Memory B cell (primary cell): Measurements from ENCODE around the gene MAD2L2.

Source experiments
- ATAC-seq: fragments of 150-1000 bp; cut with Tn5 transposase; 2 replicates; pipeline ENCODE4 v1.10.0; 2021; ENCODE audit warnings: low read depth, mild to moderate bottlenecking, moderate library complexity
- DNase-seq, 2 donors: peaks; one replicate each; pipeline ENCODE4 v3.0.0; 2022; ENCODE audit warnings: low spot score in 2 of 2
- H3K27ac Mint-ChIP-seq: one replicate; pipeline ENCODE4 v1.8.0; 2022; ENCODE audit warnings: mild to moderate bottlenecking, moderate library complexity, mixed read lengths
- H3K27me3 Mint-ChIP-seq: one replicate; pipeline ENCODE4 v1.8.0; 2022; ENCODE audit warnings: mixed read lengths
- H3K36me3 Mint-ChIP-seq: one replicate; pipeline ENCODE4 v1.8.0; 2022; ENCODE audit warnings: mild to moderate bottlenecking, mixed read lengths
- H3K4me1 Mint-ChIP-seq: one replicate; pipeline ENCODE4 v1.8.0; 2022; ENCODE audit warnings: mixed read lengths
- H3K4me3 Mint-ChIP-seq: one replicate; pipeline ENCODE4 v1.8.0; 2022; ENCODE audit warnings: mild to moderate bottlenecking, moderate library complexity, mixed read lengths
- H3K9me3 Mint-ChIP-seq: one replicate; pipeline ENCODE4 v1.8.0; 2022; ENCODE audit warnings: mixed read lengths

Gene MAD2L2

GRCh38 chr1:11713095-11713494 lies 32.1 kb upstream of the MAD2L2 start:
- no peak for DNase-seq
- Mint-ChIP-seq H3K4me3 (no peak overlapping the region), H3K27ac (no peak overlapping the region), H3K27me3 (peaks cover 9% of the 10 kb centered on the region), H3K9me3 (no peaks in the 10 kb centered on the region), H3K4me1 (peaks cover 3% of the 10 kb centered on the region), H3K36me3 (no peaks in the 10 kb centered on the region)
- no peak for ATAC-seq

GRCh38 chr1:11712285-11712684 lies 31.3 kb upstream of the MAD2L2 start:
- Mint-ChIP-seq H3K36me3 (no peaks in the 10 kb centered on the region), H3K4me1 (peaks cover 5% of the 10 kb centered on the region), H3K4me3 (no peak overlapping the region), H3K9me3 (no peaks in the 10 kb centered on the region), H3K27me3 (peaks cover 12% of the 10 kb centered on the region), H3K27ac (no peak overlapping the region)
- ATAC-seq (no peak), DNase-seq (no peak)

DNA sequence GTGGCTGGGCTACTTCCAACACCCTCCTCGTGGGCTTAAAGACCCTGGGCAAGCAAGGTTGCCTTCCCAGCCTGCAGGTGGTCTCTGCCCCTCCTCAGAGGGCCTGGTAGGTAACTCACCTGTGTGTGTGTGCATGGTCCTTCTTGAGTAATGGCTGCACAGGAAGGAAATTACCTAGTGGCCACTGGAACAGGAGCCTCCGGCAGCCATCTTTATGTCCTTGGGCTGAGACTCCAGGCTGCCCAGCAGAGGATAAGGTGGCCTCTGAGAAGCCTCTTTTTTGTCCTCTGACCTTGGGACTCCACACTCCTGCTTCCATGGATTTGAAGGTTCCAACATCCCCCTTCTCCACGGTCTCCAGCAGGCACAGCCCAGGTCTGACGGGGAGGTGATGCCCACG lies 30.5 kb upstream of the MAD2L2 start:
- H3K36me3 Mint-ChIP-seq, result no peaks in the 10 kb centered on the region
- H3K27ac Mint-ChIP-seq, result no peak overlapping the region
- no peaks in the 10 kb centered on the region for H3K9me3 Mint-ChIP-seq
- no peak for DNase-seq
- ATAC-seq, result no peak
- no peak overlapping the region for H3K4me3 Mint-ChIP-seq
- peaks cover 5% of the 10 kb centered on the region for H3K4me1 Mint-ChIP-seq
- H3K27me3 Mint-ChIP-seq, result peaks cover 12% of the 10 kb centered on the region

GRCh38 chr1:11708554-11709350 lies 27.8 kb upstream of the MAD2L2 start:
- H3K4me1 Mint-ChIP-seq, result peaks cover 5% of the 10 kb centered on the region
- H3K36me3 Mint-ChIP-seq, result no peaks in the 10 kb centered on the region
- ATAC-seq (no peak), DNase-seq (no peak)
- H3K27ac Mint-ChIP-seq, result no peak overlapping the region
- H3K27me3 Mint-ChIP-seq, result peaks cover 20% of the 10 kb centered on the region
- H3K4me3 Mint-ChIP-seq, result no peak overlapping the region
- H3K9me3 Mint-ChIP-seq, result no peaks in the 10 kb centered on the region

DNA sequence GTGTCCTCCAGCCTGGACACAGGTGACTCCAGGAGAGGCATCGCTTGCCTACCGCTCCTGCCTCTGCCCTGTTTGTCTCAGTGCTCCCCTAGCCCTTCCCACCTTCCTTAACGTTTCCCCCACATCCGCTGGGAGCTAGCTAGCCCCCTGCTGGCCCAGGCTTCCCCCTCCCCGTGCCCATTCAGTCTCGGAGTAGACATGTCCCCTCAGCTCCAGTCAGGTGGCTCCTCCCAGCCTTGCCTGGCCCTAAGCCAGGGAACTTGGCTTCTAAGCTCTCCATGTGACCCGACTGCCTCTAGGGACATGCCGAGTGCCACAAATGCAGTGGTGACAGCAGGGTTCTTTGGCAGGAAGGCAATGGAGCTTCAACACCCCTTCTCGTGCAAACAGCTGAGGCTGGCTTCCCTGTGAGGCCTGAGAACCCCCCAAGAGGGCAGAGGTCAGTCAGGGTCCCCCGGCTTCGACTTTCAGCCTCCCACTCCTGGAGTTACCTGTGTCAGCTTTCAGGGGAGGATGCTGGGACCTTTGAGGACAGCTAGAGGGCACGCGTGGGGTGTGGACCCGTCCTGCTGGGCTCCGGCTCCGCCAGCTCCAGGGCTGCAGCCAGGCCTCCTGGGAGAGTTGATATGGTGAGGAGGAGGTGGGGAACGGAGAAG lies 26.8 kb upstream of the MAD2L2 start:
- no peak overlapping the region for H3K27ac Mint-ChIP-seq
- no peaks in the 10 kb centered on the region for H3K36me3 Mint-ChIP-seq
- no peaks in the 10 kb centered on the region for H3K9me3 Mint-ChIP-seq
- H3K4me3 Mint-ChIP-seq, result no peak overlapping the region
- H3K4me1 Mint-ChIP-seq, result peaks cover 5% of the 10 kb centered on the region
- H3K27me3 Mint-ChIP-seq, result peaks cover 24% of the 10 kb centered on the region
- DNase-seq, result no peak
- no peak for ATAC-seq

DNA sequence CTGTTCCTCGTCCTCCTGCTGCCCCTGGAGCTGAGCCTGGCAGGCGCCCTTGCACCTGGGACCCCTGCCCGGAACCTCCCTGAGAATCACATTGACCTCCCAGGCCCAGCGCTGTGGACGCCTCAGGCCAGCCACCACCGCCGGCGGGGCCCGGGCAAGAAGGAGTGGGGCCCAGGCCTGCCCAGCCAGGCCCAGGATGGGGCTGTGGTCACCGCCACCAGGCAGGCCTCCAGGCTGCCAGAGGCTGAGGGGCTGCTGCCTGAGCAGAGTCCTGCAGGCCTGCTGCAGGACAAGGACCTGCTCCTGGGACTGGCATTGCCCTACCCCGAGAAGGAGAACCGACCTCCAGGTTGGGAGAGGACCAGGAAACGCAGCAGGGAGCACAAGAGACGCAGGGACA lies 25.3 kb upstream of the MAD2L2 start:
- Mint-ChIP-seq H3K4me3 (no peak overlapping the region), H3K27ac (no peak overlapping the region), H3K9me3 (no peaks in the 10 kb centered on the region), H3K4me1 (peaks cover 5% of the 10 kb centered on the region), H3K27me3 (peaks cover 21% of the 10 kb centered on the region), H3K36me3 (no peaks in the 10 kb centered on the region)
- ATAC-seq (no peak), DNase-seq (no peak)

DNA sequence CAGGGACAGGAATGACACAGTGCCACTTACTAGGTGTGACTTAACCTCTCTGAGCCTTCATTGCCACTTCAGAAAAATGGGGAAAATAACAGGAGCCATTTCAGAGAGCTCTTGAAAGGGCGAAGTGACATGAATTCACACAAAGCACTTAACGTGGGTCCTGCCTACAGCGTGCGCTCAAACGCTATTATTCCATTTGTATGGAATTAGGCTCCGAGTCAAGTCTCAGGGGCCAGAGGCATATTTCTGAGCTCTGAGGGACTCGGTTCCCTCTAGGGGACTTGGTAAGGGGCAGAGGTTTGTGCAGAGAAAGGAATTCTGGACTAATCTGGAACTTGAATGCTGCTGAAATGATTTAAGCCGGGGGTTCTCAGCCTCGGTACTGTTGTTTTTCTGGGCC lies 24.6 kb upstream of the MAD2L2 start:
- Mint-ChIP-seq H3K27ac (no peak overlapping the region), H3K9me3 (no peaks in the 10 kb centered on the region), H3K27me3 (peaks cover 21% of the 10 kb centered on the region), H3K36me3 (no peaks in the 10 kb centered on the region), H3K4me3 (no peak overlapping the region), H3K4me1 (peaks cover 5% of the 10 kb centered on the region)
- ATAC-seq, result no peak
- no peak for DNase-seq

DNA sequence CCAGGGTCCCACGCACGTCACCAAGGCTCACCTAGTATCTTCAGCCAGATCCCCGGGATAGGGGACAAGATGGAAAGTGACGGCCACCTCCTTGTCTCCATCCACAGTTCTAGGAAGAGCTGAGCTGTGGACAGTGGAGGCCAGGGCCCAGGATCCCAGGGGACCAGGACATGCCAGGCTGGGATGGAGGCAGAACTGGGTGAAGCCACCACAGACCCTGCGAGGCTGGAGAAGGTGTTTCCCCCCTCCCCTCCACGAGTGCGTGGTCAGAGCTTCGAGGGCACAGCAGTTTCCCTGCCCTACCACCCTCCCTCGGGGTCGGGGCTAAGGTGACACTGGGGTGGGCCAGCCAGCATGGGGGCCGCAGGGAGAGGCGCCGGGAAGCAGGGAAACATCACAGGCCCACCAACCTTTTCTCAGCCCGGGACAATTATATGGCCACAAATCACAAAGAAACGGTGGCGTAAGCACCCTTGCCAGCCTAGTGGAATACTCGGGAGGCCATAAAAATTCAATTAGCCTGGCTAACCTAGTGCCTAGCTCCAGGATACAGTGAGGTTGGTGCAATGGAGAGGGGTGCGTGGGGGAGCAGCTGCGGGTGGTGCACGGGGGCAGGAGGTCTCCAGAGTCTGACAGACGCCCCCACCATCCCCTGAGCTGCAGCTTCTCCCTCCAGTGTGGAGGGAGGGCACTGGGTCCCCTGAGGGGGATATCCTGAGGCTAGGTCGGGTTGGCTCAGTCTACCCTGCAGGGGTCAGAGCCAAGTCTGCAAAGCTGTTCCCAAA lies 23.9 kb upstream of the MAD2L2 start:
- H3K9me3 Mint-ChIP-seq, result no peaks in the 10 kb centered on the region
- ATAC-seq, result no peak
- H3K36me3 Mint-ChIP-seq, result no peaks in the 10 kb centered on the region
- H3K27ac Mint-ChIP-seq, result no peak overlapping the region
- peaks cover 5% of the 10 kb centered on the region for H3K4me1 Mint-ChIP-seq
- no peak for DNase-seq
- H3K4me3 Mint-ChIP-seq, result no peak overlapping the region
- peaks cover 21% of the 10 kb centered on the region for H3K27me3 Mint-ChIP-seq

- H3K36me3 Mint-ChIP-seq, result no peaks in the 10 kb centered on the region
- DNase-seq (no peak), ATAC-seq (no peak)
- H3K4me3 Mint-ChIP-seq, result no peak overlapping the region
- peaks cover 5% of the 10 kb centered on the region for H3K4me1 Mint-ChIP-seq
- no peaks in the 10 kb centered on the region for H3K9me3 Mint-ChIP-seq
- H3K27me3 Mint-ChIP-seq, result peaks cover 21% of the 10 kb centered on the region
- no peak overlapping the region for H3K27ac Mint-ChIP-seq
These were observed 23.2 kb upstream of the MAD2L2 start for GRCh38 chr1:11704194-11704529.

- Mint-ChIP-seq H3K4me3 (no peak overlapping the region), H3K4me1 (peaks cover 2% of the 10 kb centered on the region)
These were observed 22.6 kb upstream of the MAD2L2 start for GRCh38 chr1:11703357-11704193.

GRCh38 chr1:11701981-11702803 lies 21.2 kb upstream of the MAD2L2 start:
- Mint-ChIP-seq H3K9me3 (no peaks in the 10 kb centered on the region), H3K27ac (no peak overlapping the region), H3K4me3 (no peak overlapping the region), H3K36me3 (no peaks in the 10 kb centered on the region), H3K4me1 (no peaks in the 10 kb centered on the region), H3K27me3 (peaks cover 12% of the 10 kb centered on the region)
- ATAC-seq (no peak), DNase-seq (no peak)

More at GRCh38 chr1:11703357-11704193, 22.6 kb upstream of the MAD2L2 start:
- ATAC-seq (no peak), DNase-seq (no peak)
- Mint-ChIP-seq H3K9me3 (no peaks in the 10 kb centered on the region), H3K36me3 (no peaks in the 10 kb centered on the region), H3K27me3 (peaks cover 17% of the 10 kb centered on the region), H3K27ac (no peak overlapping the region)

DNA sequence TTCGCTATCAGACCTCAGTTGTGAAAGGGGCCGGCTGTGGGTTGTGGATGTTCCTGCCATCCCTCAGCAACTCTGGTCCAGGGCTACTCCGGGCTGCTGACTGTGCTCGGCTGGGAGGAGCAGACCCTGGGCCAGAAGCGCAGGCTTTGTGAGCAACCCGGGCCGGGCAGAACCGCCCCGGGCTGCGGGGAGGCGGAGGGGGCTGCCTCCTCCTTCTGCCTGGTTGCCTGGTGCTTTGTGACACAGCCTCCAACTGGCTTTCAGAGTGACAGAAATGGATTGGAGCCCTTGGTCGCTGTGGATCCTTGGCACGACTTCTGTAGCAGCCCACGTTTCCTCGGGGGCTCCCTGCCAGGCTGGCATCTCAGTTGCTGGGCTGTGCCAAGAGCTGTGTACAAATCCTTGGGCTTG lies 20.6 kb upstream of the MAD2L2 start:
- Mint-ChIP-seq H3K27me3 (peaks cover 12% of the 10 kb centered on the region), H3K4me3 (no peak overlapping the region), H3K36me3 (no peaks in the 10 kb centered on the region), H3K27ac (no peak overlapping the region), H3K9me3 (no peaks in the 10 kb centered on the region), H3K4me1 (no peaks in the 10 kb centered on the region)
- ATAC-seq, result no peak
- DNase-seq, result no peak
